Measurements from ENCODE around the gene CSK.

- no peak for TF ChIP-seq CTCF (IDR thresholded peaks at IDR 0.05; ENCODE audit: low read depth, low read length, missing input control)
- no peak for TF ChIP-seq EGR1 (IDR thresholded peaks at IDR 0.05; ENCODE audit: low read depth in 2 of 2)
- no peak for TF ChIP-seq TAF1 (conservative IDR thresholded peaks at IDR 0.05)
- no peak for TF ChIP-seq REST (IDR thresholded peaks at IDR 0.05)
- no peak for TF ChIP-seq JUND (IDR thresholded peaks at IDR 0.05)
Observed at GRCh38 chr15:74762791-74763150, 19.1 kb upstream of the CSK start.
